HepG2 (cell line): Measurements from ENCODE around the gene ZBTB2. TPM values are rescaled to one million over a fixed set of nuclear protein-coding genes. Genes with fewer than 3 reads are reported as not detected.

Experiments used
- ATF2 ChIP-seq: sonication (generic); formaldehyde crosslinking; IDR thresholded peaks from 2 replicates; pipeline ENCODE4 v1.4.0; 2020; ENCODE audit warnings: missing genetic modification reagents
- CBFB ChIP-seq: sonication (generic); formaldehyde crosslinking; IDR thresholded peaks from 2 replicates; pipeline ENCODE4 v1.4.0; 2020; ENCODE audit warnings: missing genetic modification reagents
- E2F1 ChIP-seq: sonication (generic); formaldehyde crosslinking; IDR thresholded peaks from 2 replicates; pipeline ENCODE4 v1.5.0; 2020; ENCODE audit warnings: missing genetic modification reagents
- ETV5 ChIP-seq: IDR thresholded peaks from 2 replicates; pipeline ENCODE4 v1.6.1; 2018; ENCODE audit warnings: missing biosample characterization, missing genetic modification reagents, inconsistent platforms, borderline replicate concordance
- FOXA3 ChIP-seq: IDR thresholded peaks from 2 replicates; pipeline ENCODE4 v1.6.1; 2016; ENCODE audit warnings: missing genetic modification reagents, missing compliant biosample characterization
- GTF2F1 ChIP-seq: fragments of 150-350 bp; IDR thresholded peaks from 2 replicates; pipeline ENCODE4 v1.6.1; 2014; ENCODE audit warnings: low read length
- GTF3A ChIP-seq: sonication (generic); formaldehyde crosslinking; conservative IDR thresholded peaks from 2 replicates; pipeline ENCODE4 v1.4.0; 2020; ENCODE audit warnings: mild to moderate bottlenecking, missing genetic modification reagents
- HMG20B ChIP-seq: conservative IDR thresholded peaks from 2 replicates; pipeline ENCODE4 v1.6.1; 2016; ENCODE audit warnings: missing genetic modification reagents, missing compliant biosample characterization
- KDM4B ChIP-seq: sonication (generic); formaldehyde crosslinking; IDR thresholded peaks from 2 replicates; pipeline ENCODE4 v1.4.0; 2020; ENCODE audit warnings: missing genetic modification reagents
- NR2F2 ChIP-seq: IDR thresholded peaks from 2 replicates; pipeline ENCODE4 v1.6.1; 2012; ENCODE audit warnings: low read depth, inconsistent platforms, borderline replicate concordance
- POLR2AphosphoS5 ChIP-seq: IDR thresholded peaks from 2 replicates; pipeline ENCODE4 v1.6.1; 2012; ENCODE audit warnings: low read depth, low read length
- PPARG ChIP-seq: conservative IDR thresholded peaks from 2 replicates; pipeline ENCODE4 v1.6.1; 2016; ENCODE audit warnings: missing biosample characterization, missing genetic modification reagents
- RARA ChIP-seq: IDR thresholded peaks from 2 replicates; pipeline ENCODE4 v1.6.1; 2016; ENCODE audit warnings: missing genetic modification reagents, missing compliant biosample characterization
- REPIN1 ChIP-seq: sonication (generic); formaldehyde crosslinking; IDR thresholded peaks from 2 replicates; pipeline ENCODE4 v1.8.0; 2022; ENCODE audit warnings: missing genetic modification reagents, low read depth, mild to moderate bottlenecking, borderline replicate concordance
- RERE ChIP-seq: IDR thresholded peaks from 2 replicates; pipeline ENCODE4 v1.6.1; 2016; ENCODE audit warnings: low read depth, missing genetic modification reagents, missing compliant biosample characterization
- SALL1 ChIP-seq: sonication (generic); formaldehyde crosslinking; IDR thresholded peaks from 2 replicates; pipeline ENCODE4 v1.8.0; 2022; ENCODE audit warnings: mild to moderate bottlenecking, missing genetic modification reagents
- TP53 ChIP-seq: sonication (generic); formaldehyde crosslinking; conservative IDR thresholded peaks from 2 replicates; pipeline ENCODE4 v1.4.0; 2020; ENCODE audit warnings: missing genetic modification reagents
- ZBTB3 ChIP-seq: sonication (generic); formaldehyde crosslinking; IDR thresholded peaks from 2 replicates; pipeline ENCODE4 v1.4.0; 2020; ENCODE audit warnings: low read depth, mild to moderate bottlenecking, moderate library complexity, missing genetic modification reagents, borderline replicate concordance
- ZBTB39 ChIP-seq: sonication (generic); formaldehyde crosslinking; IDR thresholded peaks from 2 replicates; pipeline ENCODE4 v1.5.0; 2020; ENCODE audit warnings: missing genetic modification reagents
- ZNF12 ChIP-seq: sonication (generic); formaldehyde crosslinking; IDR thresholded peaks from 2 replicates; pipeline ENCODE4 v1.5.0; 2020; ENCODE audit warnings: missing genetic modification reagents
- ZNF496 ChIP-seq: sonication (generic); formaldehyde crosslinking; IDR thresholded peaks from 2 replicates; pipeline ENCODE4 v1.8.1; 2023; ENCODE audit warnings: mild to moderate bottlenecking, moderate library complexity, missing genetic modification reagents; ENCODE audit not compliant: insufficient replicate concordance
- polyA plus RNA-seq, 8 experiments: library from polyadenylated mRNA; depleted of rRNA in 3 of 8; stranded (reverse) in 7 of 8; unstranded in 1 of 8; fragments of >200 nt; fragmentation: Illumina TruSeq in 4 of 8; extraction: Trizol in 4 of 8; gene quantifications; 2 replicates each; pipeline versions ENCODE4 v1.2.1 to v1.2.3, GENCODE V29; 2011 to 2016; ENCODE audit warnings: low read depth in 4 of 8, missing spikeins in 1 of 8, mixed read lengths in 1 of 8; ENCODE audit not compliant: insufficient read depth in 1 of 8
- total RNA-seq, 5 experiments: library from RNA; depleted of rRNA; stranded (reverse); fragments of >200 nt; fragmentation: Illumina TruSeq; extraction: Trizol; gene quantifications; 2 replicates each; pipeline ENCODE4 v1.2.3, GENCODE V29; 2016; ENCODE audit warnings: low read depth in 1 of 5

The ZBTB2 gene
- total and polyA plus RNA-seq, 2 of the 13 experiments (the other 11 are each of a cell fraction or from before 2014, with no cell fraction given), result 15.4 to 22.8 TPM

- TF ChIP-seq HMG20B (CRISPR knock-in tag) (no peak), ETV5 (peak; percentile 87), ZNF496 (CRISPR knock-in tag) (no peak), SALL1 (CRISPR knock-in tag) (peak; percentile 23; the same call in 1 of the 2 replicates), ATF2 (CRISPR knock-in tag) (no peak), RERE (peak; percentile 60; the same call in 1 of the 2 replicates), KDM4B (CRISPR knock-in tag) (no peak), FOXA3 (CRISPR knock-in tag) (peak; percentile 56), RARA (CRISPR knock-in tag) (no peak), GTF3A (CRISPR knock-in tag) (no peak), E2F1 (peak; percentile 71), GTF2F1 (0 out of 2 replicates have a peak, but pooled peaks have one; percentile 13), TP53 (no peak; the same call in 1 of the 2 replicates), NR2F2 (no peak), ZBTB3 (CRISPR knock-in tag) (no peak), POLR2AphosphoS5 (peak; percentile 58; the same call in 1 of the 2 replicates), ZBTB39 (no peak), PPARG (CRISPR knock-in tag) (peak; percentile 48), CBFB (CRISPR knock-in tag) (peak; percentile 67), REPIN1 (peak; percentile 51; the same call in 1 of the 2 replicates), ZNF12 (CRISPR knock-in tag) (0 out of 2 replicates have a peak, but pooled peaks have one; percentile 10)
These were observed 996 bp downstream of the ZBTB2 start (continued) for GRCh38 chr6:151390276-151390850.
